HUDEP-2 (cell line): ENCODE data around the gene RPN1.
"Not testable (repeated sequence)": the region's sequence is repeated elsewhere in the genome, so short reads cannot be mapped to it uniquely, and the experiment has no call there.

Source experiments
- DNase-seq, 76 experiments: peaks; one replicate each; lab custom pipeline; 2025; ENCODE audit not compliant: unreplicated experiment in 76 of 76; lab: John Stamatoyannopoulos, UW

RPN1 gene

GRCh38 chr3:128613083-128613829 is 37.4 kb downstream of the RPN1 start:
- DNase-seq: no peak

- DNase-seq: no peak
Observed at GRCh38 chr3:128610451-128611070, 40.1 kb downstream of the RPN1 start.

GRCh38 chr3:128609294-128609693 is 41.3 kb downstream of the RPN1 start:
- no peak for DNase-seq

- no peak for DNase-seq
Observed at GRCh38 chr3:128607710-128608048, 42.9 kb downstream of the RPN1 start.

GRCh38 chr3:128606094-128606493 is 44.5 kb downstream of the RPN1 start:
- peak in 1 of 76 experiments; percentile 9 for DNase-seq

GRCh38 chr3:128605091-128606046 is 45.2 kb downstream of the RPN1 start:
- no peak for DNase-seq

DNA sequence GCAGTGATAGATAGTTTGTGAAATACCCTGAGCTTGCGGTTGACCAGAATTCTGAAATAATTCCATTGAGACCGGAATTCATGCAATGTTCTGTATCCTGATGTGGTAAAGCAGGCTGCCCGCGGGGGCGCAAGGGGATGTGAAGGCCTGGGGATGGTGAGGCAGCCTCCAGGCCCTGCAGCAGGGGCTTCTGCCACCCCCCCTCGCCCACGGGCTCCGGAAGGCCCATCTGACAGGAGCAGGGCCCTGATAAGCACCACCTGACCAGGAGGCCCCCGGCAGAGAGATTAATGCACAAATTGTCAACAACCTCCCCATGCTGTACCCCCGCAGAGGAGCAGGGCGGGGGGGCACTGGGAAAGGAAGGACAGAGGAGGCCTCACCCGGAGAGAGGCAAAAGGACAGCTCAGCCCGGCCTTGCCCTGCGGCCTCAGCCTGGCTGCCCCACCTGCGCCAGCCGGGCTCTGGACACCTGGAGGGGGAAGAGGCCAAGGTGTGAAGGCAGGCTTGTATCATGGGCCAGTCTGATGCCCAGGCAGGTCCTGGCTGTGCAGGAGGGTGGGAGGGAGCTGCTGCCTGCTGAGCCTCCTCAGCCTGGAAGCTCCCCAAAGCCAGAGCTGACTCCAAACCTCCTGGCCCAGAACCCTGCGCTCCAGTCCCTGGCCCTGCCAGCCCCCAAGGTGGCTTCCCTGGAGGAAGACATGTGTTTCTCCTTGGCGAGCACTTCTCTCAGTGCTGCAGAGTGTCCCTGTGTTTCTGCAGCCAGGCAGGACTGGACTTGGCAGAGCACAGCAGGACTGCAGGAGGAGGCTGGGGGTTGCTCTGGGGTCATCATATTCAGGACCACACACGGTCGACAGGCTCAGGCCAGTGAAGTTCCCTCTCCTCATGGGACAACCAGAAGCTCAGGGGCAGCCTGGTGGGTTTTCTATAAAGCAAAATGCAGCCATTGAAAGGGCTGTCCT is 46.5 kb downstream of the RPN1 start:
- no peak for DNase-seq

- DNase-seq: no peak
Observed at GRCh38 chr3:128603313-128603712, 47.3 kb downstream of the RPN1 start.

- no peak for DNase-seq
Observed at GRCh38 chr3:128598884-128599664, 51.5 kb downstream of the RPN1 start.

DNA sequence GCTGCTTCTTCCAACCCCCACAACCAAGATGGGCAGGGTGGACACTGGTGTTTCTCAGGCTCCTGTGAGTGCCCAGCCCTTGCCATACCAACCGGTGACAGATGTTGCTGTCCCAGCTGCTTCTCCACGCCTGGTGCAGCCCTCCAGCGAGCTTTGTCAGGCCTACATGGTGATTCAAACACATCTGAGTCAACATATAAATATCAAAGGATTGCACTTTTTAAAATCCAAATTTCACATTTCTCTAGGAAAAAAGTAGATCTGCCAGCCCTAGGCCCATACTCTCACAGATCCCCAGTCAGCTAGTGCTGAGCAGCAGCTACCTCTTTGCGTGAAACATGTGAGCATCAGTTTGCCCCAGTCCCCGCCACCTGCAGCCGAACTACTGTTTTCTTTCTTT is 52.7 kb downstream of the RPN1 start:
- DNase-seq: no peak

- DNase-seq: no peak
Observed at GRCh38 chr3:128592864-128593263, 57.8 kb downstream of the RPN1 start.

- DNase-seq: peak in 6 of 76 experiments; percentile 7 to 55 (median 26)
Observed at GRCh38 chr3:128591738-128592426, 58.7 kb downstream of the RPN1 start.

- peak in 15 of 76 experiments; percentile 7 to 46 (median 16) for DNase-seq
Observed at GRCh38 chr3:128590948-128591347, 59.7 kb downstream of the RPN1 start.

- DNase-seq: not testable (repeated sequence)
Observed at GRCh38 chr3:128589985-128590384, 60.6 kb downstream of the RPN1 start.

DNA sequence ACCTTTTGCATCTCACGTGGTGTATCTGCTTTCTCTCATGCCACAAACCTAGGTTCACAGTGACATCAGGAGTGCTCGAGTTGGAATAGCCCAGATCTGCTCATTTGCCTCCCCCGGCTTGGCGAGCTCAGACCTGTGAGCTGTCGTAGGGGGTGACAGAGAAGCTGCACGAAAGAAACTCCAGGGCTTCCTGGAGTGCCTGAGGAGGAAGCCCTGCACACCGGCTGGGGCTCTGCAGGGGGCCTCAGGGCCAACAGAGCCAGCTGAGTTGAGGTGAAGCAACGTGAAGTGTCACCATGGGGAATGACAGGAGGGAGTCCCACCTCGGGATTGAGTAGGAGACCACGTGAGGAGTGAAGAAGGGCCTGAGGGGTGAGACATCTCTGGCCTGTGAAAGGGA is 62.5 kb downstream of the RPN1 start:
- DNase-seq: no peak

GRCh38 chr3:128587391-128587790 is 63.2 kb downstream of the RPN1 start:
- DNase-seq: no peak

- not testable (repeated sequence) for DNase-seq
Observed at GRCh38 chr3:128586932-128587331, 63.7 kb downstream of the RPN1 start.

DNA sequence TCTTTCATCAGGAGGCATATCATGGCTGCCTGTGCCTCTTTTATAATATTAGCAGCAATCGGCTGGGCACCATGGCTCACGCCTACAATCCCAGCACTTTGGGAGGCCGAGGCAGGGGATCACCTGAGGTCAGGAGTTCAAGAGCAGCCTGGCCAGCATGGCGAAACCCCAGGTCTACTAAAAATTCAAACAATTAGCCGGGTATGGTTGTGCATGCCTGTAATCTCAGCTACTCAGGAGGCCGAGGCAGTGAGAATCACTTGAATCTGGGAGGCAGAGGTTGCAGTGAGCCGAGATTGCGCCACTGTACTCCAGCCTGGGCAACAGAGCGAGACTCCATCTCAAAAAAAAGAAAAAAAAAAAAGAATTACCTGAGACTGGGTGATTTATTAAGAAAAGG is 64.2 kb downstream of the RPN1 start:
- DNase-seq: not testable (repeated sequence)

DNA sequence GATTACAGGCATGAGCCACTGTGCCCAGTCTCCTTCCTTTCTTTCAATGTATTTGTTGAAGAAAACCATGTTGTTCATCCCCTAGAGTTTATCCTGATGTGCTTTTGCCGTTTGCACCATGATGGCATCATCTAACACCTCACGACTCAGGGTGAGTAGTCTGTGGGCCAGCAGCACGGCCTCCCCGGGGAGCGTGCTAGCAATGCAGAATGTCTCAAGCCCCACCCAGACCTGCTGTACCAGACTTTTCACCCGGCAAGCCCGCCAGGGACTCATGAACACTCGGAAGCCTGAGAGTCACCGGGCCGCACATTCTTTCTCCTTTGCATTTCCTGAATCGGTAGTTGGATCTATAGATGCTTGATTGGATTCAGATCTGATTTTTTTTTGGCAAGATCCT is 64.6 kb downstream of the RPN1 start:
- no peak for DNase-seq
